IPS-18c (cell line): ENCODE data around the gene NEB.

Experiments used
- H3K4me3 ChIP-seq: 2 replicates; pipeline ENCODE4 v1.7.0; 2013; ENCODE audit warnings: low read depth, mild to moderate bottlenecking, low read length, moderate library complexity; ENCODE audit not compliant: insufficient read depth
- H3K9me3 ChIP-seq: one replicate; pipeline ENCODE4 v1.6.1; 2013; ENCODE audit warnings: mild to moderate bottlenecking, low read length, moderate library complexity; ENCODE audit not compliant: control insufficient read depth, insufficient read depth

NEB gene

DNA sequence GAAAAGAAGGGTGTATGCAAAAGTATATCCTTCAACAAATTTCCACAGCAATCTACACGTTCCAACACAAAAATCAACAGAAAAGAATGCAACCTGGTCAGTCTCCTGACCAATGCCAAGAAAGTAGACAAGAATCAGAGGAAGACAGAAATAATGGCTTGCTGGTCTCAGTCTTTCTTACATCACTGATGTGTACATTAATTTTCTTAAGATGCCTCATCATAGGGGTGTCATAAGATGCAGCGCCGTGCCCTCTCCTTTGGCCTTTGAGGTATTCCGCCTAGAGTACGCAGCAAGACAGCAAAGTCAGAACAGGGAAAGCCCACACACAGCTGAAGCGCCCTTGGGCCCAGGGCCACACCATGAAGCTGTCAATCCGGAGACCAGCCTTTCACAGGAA lies 211.7 kb downstream of the NEB start:
- Histone ChIP-seq H3K9me3 (no peaks in the 10 kb centered on the region), H3K4me3 (no peak overlapping the region)

DNA sequence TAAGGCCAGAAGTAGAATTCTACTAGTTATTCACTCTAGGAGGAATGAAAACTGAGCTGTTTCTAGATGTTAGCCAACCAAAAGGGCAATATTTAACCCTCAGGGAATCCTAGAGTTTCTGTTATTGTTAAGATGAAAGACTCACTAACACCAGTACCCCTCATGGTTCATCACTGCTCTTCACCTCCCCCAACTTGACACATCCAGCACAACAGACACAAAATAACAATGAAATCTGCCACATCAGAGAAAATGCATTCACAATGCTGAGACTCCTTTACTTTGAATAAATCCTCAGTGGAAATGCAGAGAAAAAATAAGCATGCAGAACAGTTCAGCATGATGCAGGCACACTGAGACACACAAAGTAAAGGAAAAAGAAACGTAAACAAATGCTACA lies 213.3 kb downstream of the NEB start:
- no peak overlapping the region for H3K4me3 ChIP-seq
- H3K9me3 ChIP-seq: no peaks in the 10 kb centered on the region

DNA sequence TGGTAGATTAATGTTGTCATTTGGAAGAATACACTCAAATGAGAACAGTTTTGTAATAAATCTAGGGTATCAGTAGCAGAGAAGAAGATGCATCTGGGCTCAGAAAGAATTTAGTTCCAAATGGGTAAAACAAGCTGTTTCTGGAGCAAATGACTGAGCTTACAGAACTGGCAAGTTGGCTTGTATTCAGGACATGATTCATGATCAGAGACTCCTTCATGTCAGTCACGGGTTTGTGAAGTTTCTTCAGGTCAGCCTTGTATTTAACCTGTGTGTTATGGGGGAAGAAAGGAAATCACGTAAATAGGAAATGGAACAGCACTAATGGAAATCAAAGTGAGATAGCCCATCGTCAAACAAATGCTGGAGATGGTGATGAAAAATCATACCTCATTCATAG lies 215.5 kb downstream of the NEB start:
- Histone ChIP-seq H3K9me3 (no peaks in the 10 kb centered on the region), H3K4me3 (no peak overlapping the region)

DNA sequence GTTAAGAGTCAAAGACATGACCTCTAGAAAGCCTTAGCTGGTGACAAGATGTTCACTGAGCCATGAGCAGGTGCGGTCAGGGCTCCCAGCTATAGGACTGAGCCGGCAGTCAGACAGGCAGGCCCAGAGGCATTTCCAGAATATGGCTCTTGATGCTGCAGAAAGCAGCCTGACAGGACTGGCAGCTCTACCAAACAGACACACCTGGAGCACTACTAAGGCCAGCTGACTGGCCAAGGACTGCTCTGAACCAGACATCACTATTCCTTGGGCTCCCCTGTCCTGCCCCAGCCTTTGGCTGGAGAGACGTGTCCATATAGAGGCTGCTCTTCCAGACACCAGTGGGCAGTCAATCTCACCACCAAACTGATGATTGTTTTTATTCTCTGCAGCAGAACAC lies 225.8 kb downstream of the NEB start:
- H3K4me3 ChIP-seq: no peak overlapping the region
- no peaks in the 10 kb centered on the region for H3K9me3 ChIP-seq

DNA sequence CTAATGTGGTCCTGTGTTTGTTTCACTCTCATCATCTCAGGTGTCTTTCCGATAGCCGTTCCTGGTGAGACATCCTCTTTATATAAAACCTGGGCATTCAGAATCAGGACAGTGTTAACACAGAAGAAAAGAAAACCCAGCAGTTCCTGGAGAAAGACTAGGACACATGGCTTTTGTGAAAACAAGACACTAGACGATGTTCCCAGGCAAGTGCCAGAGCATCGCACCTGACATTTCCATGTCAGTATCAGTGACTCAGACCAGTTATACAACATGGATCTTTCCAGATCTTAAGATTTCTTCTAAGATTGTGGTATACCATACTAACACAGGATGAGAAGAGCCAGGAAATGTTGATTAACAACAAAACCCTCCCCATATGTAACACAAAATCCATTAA lies 228.1 kb downstream of the NEB start:
- no peak overlapping the region for H3K4me3 ChIP-seq
- H3K9me3 ChIP-seq: no peaks in the 10 kb centered on the region

DNA sequence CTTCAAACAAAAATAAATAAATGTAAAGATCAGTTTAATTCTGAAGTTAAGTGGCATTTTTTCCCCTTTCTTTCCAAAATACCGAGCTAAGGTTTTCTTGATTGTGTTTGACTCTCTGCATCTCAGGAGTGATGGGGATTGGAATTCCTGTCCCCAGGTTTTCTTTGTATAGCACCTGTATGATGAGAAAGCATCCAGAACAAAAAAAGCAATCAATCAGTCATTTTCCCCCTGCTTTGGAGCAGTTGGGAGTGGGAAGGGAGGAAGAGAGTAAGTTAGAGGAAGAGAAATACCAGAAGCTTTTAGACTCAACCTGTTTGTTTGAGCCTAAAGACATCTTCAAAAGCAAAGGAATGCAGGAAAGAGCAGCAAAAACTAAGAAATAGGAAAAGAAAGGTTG lies 236.1 kb downstream of the NEB start:
- H3K9me3 ChIP-seq: no peaks in the 10 kb centered on the region
- no peak overlapping the region for H3K4me3 ChIP-seq

DNA sequence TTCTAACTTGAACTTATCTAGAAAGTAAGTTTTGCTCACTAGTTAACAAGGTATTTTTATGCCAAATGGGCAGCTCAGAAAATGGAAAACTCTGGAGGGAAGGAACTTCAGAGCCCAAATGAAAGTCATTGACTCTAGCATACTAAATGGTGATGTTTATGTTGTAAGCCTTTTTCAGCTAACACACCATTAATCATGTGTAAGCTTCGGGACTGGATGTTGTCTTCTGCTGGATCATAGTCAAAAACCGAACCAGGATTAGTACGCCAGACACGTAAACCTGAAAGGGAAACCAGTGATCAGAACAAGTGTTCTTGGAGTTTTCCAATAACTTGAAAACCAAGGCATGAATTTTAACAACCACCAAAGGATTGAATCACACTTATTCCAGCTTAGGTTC lies 242.8 kb downstream of the NEB start:
- H3K9me3 ChIP-seq: no peaks in the 10 kb centered on the region
- H3K4me3 ChIP-seq: no peak overlapping the region

DNA sequence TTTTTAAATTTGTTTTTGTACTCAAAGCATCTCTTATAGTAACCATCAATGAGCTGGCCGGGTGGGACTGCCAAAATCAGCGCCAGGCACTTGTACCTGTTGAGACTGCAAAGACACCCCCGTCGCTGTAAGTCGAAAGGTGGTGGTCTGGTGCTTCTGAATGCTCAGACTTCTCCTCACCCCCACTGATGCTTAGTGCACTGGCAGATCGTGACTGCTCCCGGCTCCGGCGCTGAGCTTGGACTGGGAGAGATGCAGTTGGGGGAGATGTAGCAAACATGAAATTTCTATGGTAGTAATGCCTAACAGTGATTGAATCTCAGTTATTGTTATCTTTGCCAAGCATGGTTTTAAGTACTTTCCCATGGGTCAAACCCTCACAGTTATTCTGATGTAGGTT lies 244.0 kb downstream of the NEB start:
- Histone ChIP-seq H3K9me3 (no peaks in the 10 kb centered on the region), H3K4me3 (no peak overlapping the region)

DNA sequence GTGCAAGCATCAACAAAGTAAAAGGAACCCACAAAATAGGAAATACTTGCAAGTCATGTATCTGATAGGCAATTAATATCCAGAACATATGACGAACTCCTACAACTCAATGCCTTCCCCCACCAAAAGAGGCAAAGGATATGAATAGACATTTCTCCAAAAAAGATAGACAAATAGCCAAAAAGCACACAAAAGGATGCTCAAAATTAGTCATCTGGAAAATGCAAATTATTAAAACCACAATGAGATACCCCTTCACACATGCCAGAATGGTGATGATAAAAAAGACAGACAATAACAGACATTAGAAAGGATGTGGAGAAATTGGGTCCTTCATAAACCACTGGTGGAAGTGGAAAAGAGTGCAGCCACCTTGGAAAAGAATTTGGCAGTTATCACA lies 248.2 kb downstream of the NEB start:
- H3K9me3 ChIP-seq: no peaks in the 10 kb centered on the region
- H3K4me3 ChIP-seq: no peak overlapping the region

DNA sequence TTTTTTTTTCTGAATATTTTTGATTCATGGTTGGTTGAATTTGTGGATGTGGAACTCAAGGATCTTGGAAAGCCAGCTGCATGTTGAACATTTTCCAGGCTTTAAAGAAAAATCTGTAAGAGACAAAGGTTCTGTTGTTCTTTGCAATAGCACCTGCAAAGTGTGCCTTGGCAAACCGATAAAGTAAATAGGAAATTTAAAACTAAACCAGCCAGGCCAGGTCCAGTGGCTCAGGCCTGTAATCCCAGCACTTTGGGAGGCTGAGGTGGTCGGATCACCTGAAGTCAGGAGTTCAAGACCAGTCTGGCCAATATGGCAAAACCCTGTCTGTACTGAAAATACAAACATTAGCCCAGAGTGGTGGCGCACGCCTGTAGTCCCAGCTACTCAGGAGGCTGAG lies 250.2 kb downstream of the NEB start:
- Histone ChIP-seq H3K9me3 (no peaks in the 10 kb centered on the region), H3K4me3 (no peak overlapping the region)

DNA sequence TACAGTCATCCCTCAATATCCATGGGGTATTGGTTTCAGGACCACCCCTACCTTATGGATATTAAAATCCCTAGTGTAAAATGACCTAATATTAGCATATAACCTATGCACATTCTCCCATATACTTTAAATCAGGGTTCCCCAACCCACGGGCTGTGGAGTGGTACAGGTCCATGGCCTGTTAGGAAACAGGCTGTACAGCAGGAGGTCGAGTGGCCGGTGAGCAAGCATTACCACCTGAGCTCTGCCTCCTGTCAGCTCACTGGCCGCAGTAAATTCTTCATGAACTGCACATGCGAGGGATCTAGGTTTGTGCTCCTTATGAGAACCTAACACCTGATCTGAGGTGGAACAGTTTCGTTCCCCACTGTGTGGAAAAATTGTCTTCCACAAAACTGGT lies 250.7 kb downstream of the NEB start:
- Histone ChIP-seq H3K4me3 (no peak overlapping the region), H3K9me3 (no peaks in the 10 kb centered on the region)

DNA sequence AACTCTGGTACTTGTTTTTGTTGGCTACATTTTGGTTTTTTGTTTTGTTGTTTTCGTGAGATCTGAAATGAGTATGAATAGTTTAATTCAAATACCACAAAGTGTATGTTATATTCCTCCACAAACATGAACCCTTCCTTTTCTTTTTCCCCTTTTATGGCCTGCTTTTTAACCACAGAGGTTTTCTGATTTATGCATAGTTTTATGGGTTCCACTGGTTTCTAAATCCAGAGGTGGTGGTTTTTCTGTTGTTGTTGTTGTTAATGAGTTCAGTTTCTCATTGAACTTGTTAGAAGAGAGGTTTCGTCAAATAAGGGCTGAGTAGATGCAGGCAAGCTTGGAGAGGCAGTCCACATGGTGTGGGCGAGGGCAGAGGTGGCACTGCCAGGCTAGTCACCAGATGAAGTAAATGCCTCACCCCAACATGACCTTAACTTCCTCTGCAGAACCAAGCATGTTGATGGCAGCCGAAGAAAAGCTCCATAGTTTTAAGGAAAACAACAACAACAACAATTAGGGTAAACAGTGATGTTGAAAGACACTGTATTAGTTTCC lies 252.0 kb downstream of the NEB start:
- no peak overlapping the region for H3K4me3 ChIP-seq
- no peaks in the 10 kb centered on the region for H3K9me3 ChIP-seq

DNA sequence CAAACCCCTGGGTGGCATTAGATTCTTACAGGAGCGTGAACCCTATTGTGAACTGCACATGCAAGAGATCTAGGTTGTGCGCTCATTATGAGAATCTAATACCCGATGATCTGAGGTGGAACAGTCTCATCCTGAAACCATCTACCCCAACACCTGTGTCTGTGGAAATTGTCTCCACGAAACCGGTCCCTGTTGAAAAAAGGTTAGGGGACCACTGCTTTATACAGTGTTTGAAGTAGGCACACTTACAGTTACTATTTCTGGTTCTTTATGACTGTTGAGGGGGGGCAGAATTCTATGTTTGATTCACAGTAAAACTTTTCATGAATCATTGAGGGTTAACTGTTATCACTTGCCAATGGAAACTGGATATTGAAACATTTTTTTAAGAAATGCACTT lies 252.5 kb downstream of the NEB start:
- Histone ChIP-seq H3K4me3 (no peak overlapping the region), H3K9me3 (no peaks in the 10 kb centered on the region)

DNA sequence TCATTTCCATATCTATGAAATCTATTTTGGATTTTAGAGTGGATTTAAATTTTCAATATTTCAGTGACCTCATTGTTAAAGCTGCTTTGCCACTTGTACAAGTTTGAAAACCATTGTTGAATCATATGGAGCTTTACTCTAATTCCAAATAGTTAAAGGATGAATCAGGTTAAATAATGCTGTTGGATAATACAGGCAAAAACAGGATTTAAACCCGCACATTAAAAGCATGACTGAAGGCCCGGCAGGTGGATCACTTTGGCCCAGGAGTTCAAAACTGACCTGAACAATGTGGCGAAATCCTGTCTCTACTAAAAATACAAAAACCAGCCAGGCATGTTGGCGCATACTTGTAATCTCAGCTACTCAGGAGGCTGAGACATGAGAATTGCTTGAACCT lies 256.3 kb downstream of the NEB start:
- no peak overlapping the region for H3K4me3 ChIP-seq
- H3K9me3 ChIP-seq: no peaks in the 10 kb centered on the region

DNA sequence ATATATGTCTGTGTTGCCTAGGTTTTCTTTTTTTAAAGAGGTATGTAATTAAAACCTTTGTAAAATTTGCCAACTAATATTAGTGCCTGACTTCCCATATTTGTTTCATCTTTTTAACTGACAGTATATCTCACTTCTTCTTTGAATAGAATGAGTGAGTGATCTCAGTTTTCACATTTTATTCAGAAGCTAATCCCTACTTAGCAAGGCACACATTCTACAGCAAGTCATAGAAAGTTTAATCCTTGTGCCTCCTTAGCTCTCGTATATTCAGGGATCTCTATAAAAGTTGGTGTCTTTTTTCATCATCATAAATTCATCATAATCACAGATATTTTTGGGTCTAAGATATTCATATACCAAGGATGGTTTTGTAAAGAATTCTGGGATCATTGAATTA lies 258.0 kb downstream of the NEB start:
- H3K4me3 ChIP-seq: no peak overlapping the region
- H3K9me3 ChIP-seq: no peaks in the 10 kb centered on the region

DNA sequence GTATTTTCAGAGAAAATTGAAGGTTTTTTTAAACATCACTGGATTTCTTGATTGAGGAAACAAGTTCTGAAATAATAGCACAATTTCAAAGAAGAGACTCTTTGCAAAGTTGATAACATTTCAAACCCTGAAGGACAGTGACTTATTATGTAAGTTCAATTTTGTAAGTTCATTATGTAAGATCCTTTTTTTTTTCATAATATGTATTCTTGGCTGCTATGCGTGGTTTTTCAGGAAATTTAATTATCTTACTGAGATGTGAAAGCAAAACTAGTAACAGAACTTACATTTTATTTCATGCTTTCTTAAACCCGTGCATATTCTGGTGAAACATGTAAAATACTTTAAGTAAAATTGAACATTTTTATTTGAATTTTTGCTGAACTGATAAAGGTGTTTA lies 259.2 kb downstream of the NEB start:
- Histone ChIP-seq H3K4me3 (no peak overlapping the region), H3K9me3 (no peaks in the 10 kb centered on the region)

DNA sequence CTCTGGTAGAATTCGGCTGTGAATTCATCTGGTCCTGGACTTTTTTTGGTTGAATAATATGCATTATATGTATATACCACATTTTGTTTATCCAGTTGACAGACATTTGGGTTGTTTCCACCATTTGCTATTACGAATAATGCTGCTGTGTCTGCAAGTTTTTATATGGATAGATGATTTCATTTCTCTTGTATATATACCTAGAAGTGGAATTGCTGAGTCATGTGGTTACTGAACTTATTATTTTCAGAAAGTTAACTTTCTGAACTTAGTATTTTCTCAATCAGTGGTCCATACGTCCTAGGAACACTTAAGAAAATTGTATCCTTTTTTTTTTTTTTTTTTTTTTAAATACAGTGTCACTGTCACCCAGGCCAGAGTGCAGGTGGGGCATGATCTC lies 261.3 kb downstream of the NEB start:
- H3K9me3 ChIP-seq: no peaks in the 10 kb centered on the region
- no peak overlapping the region for H3K4me3 ChIP-seq

DNA sequence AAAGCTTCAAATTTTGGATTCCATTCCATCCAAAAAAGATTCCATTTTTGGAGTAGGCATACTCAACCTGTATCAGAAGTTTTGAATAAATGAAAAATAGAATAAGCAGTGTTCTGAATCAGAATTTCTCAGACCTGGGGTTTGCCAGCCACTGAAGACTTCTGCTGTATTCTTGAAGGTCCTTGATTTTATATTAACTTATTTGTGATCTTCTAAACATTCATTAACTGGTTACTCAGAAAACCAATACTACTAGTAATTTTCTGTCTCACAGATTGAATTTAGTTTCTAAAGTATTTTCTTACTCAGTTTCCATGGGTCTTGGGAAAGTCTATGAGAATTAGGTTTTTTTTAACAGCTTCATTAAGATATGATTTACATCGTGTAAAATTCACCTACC lies 263.7 kb downstream of the NEB start:
- H3K4me3 ChIP-seq: no peak overlapping the region

DNA sequence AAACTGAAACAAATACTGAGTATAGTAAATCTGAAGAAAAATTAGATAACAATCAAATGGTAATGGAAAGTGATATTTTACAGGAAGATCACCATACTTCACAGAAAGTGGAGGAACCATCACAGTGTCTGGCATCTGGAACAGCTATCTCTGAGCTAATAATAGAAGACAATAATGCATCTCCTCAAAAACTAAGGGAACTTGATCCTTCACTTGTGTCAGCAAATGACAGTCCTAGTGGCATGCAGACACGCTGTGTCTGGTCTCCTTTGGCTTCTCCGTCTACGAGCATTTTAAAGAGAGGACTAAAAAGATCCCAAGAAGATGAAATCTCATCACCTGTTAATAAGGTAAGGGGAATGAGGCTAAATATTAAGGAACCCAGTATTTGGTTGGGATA lies 268.5 kb downstream of the NEB start:
- Histone ChIP-seq H3K9me3 (no peaks in the 10 kb centered on the region), H3K4me3 (no peak overlapping the region)

More for the DNA sequence above, 263.7 kb downstream of the NEB start:
- no peaks in the 10 kb centered on the region for H3K9me3 ChIP-seq

DNA sequence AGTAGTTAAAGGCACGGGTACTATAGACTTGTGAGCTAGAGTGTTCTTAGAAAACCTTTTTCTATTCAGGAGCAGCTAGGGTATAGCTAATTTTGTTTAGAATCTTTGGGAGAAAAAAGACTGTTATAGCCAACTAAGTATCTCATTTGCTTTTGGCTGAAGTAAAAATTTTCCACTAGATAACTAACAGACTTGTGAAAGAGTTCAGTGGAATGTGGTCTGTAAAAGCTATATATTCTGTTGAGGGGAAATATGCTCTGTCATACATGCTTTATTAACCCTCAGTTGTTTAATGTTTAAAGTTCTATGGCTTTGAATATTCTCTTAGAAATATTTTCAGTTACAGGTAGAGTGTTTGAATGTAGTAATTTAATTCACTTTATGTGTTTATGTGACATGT lies 274.9 kb downstream of the NEB start:
- H3K9me3 ChIP-seq: no peaks in the 10 kb centered on the region
- no peak overlapping the region for H3K4me3 ChIP-seq
